ENCODE results near the gene ATP2A1. TPM values are rescaled to one million over a fixed set of nuclear protein-coding genes. Genes with fewer than 3 reads are reported as not detected.

Gene ATP2A1
- total and polyA plus RNA-seq, 2 donors (not counting 3 experiments of a cell fraction or from before 2014, with no cell fraction given) = 1.2 to 2.5 TPM

- Histone ChIP-seq H3K36me3 (ENCODE audit: control insufficient read depth in 2 of 2, extremely low read depth in 1 of 2, insufficient read depth in 2 of 2, low read length in 2 of 2) (peaks cover 0 to 16% of the 10 kb centered on the region in 2 experiments), H3K9me3 (replicated peaks; ENCODE audit: control insufficient read depth, insufficient read depth, low read length) (no peaks in the 10 kb centered on the region), H3K27me3 (ENCODE audit: control insufficient read depth in 2 of 2, insufficient read depth in 2 of 2, low read length in 2 of 2) (no peaks in the 10 kb centered on the region), H3K9me1 (replicated peaks; ENCODE audit: control insufficient read depth, extremely low read depth, insufficient read depth, low read length) (no peaks in the 10 kb centered on the region), H3K27ac (ENCODE audit: insufficient read depth, low read depth, low read length) (no peak overlapping the region), H3K4me2 (ENCODE audit: insufficient read depth, low read length) (no peak overlapping the region), H3K79me2 (ENCODE audit: control insufficient read depth, insufficient read depth, low read length) (no peaks in the 10 kb centered on the region), H3K4me1 (ENCODE audit: control insufficient read depth, extremely low read depth, insufficient read depth, low read length) (no peaks in the 10 kb centered on the region), H4K20me1 (replicated peaks; ENCODE audit: control insufficient read depth, extremely low read depth, insufficient read depth, low read length) (no peaks in the 10 kb centered on the region), H2AFZ (ENCODE audit: low read depth, low read length) (no peak overlapping the region), H3K4me3 (replicated peaks in 1 of 3; ENCODE audit: insufficient read depth in 1 of 3, low read depth in 1 of 3, low read length in 3 of 3) (no peak overlapping the region), H3K9ac (replicated peaks; ENCODE audit: extremely low read depth, insufficient read depth, low read length) (no peak overlapping the region)
- ChIA-PET POLR2A (no interaction called here), CTCF (no interaction called here)
- intact Hi-C loops (cut with micrococcal nuclease) = no loop called here
- TF ChIP-seq POLR2AphosphoS5 (IDR thresholded peaks at IDR 0.05; ENCODE audit: insufficient read depth, low read depth, low read length) (no peak), EZH2 (IDR thresholded peaks at IDR 0.05; ENCODE audit: borderline replicate concordance, low read depth, low read length, severe bottlenecking) (no peak), MAX (IDR thresholded peaks at IDR 0.05; ENCODE audit: insufficient read depth, insufficient read length) (no peak), POLR2A (IDR thresholded peaks at IDR 0.05; ENCODE audit: low read depth, low read length) (no peak), GATA2 (IDR thresholded peaks at IDR 0.05; ENCODE audit: insufficient read depth, insufficient read length, low read depth, low read length) (no peak), MYC (IDR thresholded peaks at IDR 0.05; ENCODE audit: low read depth, low read length) (no peak), CTCF (IDR thresholded peaks at IDR 0.05; ENCODE audit: extremely low read depth in 1 of 2, insufficient read depth in 1 of 2, low read depth in 1 of 2, low read length in 2 of 2) (no peak), FOS (IDR thresholded peaks at IDR 0.05; ENCODE audit: borderline replicate concordance, insufficient read depth, low read length) (no peak), JUN (IDR thresholded peaks at IDR 0.05; ENCODE audit: borderline replicate concordance, insufficient read depth, insufficient read length, low read depth) (no peak)
- dilution Hi-C loops (cut with MboI; ENCODE audit: extremely low pct_ligation_motif_present, low sequenced_read_pairs) = no loop called here
- no TSS peak for BruUV-seq (replicated peaks)
- no peak for DNase-seq (ENCODE audit: low read depth, low spot score)
- FAIRE-seq = no peak
Observed at GRCh38 chr16:28905229-28905754, 27.0 kb downstream of the ATP2A1 start.
